ENCODE measurements around the gene FOS.
"Not testable (repeated sequence)": the region's sequence is repeated elsewhere in the genome, so short reads cannot be mapped to it uniquely, and the experiment has no call there.

FOS gene

DNA sequence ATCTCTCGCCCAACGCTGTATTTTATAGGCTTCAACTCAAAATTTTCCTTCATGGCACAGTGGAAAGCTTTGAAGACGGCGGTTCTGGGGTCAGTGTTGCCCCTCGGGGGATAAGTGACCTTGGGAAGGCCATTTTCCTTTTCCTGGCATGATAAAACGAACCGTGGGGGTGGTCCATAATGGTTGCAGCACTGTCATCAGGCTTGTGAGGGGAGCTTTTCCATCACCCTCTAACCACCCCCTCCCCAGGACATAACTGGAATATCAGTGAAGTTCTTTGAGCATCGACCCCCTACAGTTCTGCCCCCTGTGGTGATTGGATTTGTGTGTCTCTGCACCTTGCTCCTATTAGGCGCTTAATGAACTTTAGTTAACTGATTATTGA is 16.0 kb downstream of the FOS start:
- DNase-seq: no peak

DNA sequence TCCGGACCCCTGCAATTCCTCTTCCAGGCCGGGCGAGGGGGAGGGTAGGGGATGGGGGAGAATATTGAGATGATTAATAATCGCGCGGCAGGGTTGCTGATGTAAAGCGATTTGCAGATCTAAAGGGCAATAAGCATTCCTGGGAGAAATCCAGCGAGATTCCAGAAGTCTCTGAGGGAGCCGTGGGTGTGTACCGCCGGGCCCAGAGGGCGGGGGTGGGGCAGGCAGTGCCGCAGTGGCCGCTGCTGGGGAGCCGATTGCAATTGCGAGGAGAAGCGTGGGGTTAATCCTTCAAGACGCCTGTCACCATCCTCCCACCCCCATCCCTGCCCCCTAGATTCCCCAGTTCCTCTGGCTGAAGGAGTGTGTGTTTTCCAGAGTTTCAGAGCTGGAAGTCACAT is 16.4 kb downstream of the FOS start:
- peak; percentile 58 to 87 for DNase-seq

GRCh38 chr14:75295491-75296345 is 17.1 kb downstream of the FOS start:
- DNase-seq: peak; percentile 80 to 81

DNA sequence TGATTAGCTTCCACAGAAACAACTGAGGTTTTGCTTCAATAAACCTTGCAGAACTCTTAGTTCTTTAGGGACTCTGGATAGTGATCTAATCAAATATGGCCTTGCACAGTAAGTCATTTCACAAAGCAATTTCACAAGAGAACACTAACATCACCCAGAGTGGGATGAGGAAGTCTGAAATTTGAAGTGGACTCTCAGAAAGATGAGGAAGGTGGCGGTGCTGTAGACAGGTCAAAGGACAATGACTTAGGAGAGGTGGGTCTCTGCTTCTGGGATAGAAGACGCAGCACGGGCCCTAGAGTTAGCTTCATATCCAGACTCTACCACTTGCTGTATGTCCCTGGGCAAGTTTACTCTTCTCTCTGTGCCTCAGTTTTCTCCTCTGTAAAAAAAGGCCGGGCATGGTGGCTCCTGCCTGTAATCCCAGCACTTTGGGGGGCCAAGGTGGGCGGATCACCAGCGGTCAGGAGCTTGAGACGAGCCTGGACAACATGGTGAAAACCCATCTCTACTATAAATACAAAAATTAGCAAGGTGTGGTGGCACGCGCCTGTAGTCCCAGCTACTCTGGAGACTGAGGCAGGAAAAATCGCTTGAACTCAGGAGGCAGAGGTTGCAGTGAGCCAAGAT is 18.9 kb downstream of the FOS start:
- peak; percentile 92 to 97 for DNase-seq

- DNase-seq: peak; percentile 57 to 61
Observed at GRCh38 chr14:75298187-75298965, 19.7 kb downstream of the FOS start.

GRCh38 chr14:75299059-75299458 is 20.4 kb downstream of the FOS start:
- DNase-seq: peak; percentile 98 to 99

DNA sequence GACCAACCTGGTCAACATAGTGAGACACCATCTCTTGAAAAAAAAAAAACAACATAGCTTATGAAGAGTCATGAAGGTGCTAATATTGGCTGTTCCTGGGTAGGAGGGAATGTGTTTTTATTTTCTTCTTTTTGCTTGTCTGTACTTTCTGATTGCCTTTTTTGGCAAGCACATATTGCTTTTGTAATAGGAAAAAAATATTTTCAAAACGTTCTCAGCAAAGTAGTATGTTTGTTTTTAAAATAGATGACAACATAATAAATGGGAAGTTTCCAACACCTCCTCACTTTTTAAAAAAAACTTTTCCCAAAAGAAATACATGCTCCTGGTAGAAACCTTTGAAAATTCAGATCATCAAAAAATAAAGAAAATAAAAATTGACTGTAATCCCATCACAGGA is 20.9 kb downstream of the FOS start:
- no peak for DNase-seq

DNA sequence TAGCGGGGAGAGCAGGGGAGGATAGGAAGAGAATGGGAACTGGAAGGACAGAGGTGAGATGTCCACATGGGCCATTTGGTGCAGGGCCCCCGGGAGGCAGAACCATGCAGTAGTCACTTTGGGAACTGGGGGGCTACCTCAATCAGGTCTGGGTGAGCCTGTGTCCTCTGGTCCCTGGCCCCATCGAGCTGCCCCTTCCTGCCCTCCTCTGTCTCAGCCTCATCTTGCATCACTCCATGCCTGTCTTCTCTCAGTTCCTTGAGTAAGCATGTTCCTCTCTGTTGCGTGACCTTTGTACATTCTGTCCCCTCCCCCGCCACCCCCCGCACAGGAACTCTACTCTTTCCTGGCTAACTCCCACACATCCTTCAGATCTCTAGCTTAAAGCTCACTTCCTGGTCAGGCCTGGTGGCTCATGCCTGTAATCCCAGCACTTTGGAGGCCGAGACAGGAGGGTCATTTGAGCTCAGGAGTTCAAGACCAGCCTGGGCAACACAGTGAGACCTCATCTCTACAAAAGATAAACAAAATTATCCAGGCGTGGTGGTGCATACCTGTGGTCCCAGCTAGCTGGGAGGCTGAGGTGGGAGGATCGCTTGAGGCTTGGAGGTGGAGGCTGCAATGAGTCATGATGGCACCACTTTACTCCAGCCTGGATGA is 23.2 kb downstream of the FOS start:
- peak; percentile 95 to 97 for DNase-seq

GRCh38 chr14:75303381-75303789 is 24.8 kb downstream of the FOS start:
- DNase-seq: peak; percentile 80 to 88

GRCh38 chr14:75306410-75306809 is 27.8 kb downstream of the FOS start:
- not testable (repeated sequence) for DNase-seq

DNA sequence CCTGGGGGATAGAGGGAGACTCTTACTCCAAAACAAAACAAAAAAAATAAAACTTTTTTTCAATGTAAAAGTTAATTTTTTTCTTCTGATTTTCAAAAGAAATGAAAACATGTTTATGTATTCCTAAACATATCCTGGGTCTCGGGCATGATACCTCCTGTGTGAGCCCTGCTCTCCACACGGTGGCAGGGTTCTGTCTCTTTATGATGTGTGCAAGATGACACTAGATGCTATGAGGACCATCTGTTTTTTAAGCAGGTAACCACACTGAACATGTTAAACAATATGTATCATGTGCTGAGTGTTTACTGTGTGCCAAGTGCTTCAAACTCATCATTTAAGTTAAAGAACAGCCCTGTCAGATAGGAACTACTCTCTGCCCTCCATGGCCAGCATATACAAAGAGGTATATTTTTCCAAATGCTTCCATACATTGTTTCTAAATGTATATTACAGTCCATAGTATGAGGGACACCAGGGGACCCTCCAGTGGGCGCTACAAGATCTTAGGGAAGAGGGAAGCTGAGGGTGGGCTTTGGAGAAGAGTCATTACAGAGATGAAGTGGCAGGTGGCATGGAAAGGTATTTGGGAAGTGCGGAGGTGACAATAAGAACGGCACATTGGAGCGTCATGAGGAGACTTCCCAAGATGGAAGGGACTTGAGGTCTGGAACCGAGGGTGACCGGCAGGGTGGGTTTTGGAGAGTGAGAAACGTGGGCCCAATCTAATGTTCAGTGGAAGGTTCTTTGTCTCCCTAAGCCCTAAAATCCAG is 28.5 kb downstream of the FOS start:
- peak in 1 of 2 donors; percentile 18 for DNase-seq

GRCh38 chr14:75307700-75308379 is 29.2 kb downstream of the FOS start:
- DNase-seq: peak; percentile 85 to 86

DNA sequence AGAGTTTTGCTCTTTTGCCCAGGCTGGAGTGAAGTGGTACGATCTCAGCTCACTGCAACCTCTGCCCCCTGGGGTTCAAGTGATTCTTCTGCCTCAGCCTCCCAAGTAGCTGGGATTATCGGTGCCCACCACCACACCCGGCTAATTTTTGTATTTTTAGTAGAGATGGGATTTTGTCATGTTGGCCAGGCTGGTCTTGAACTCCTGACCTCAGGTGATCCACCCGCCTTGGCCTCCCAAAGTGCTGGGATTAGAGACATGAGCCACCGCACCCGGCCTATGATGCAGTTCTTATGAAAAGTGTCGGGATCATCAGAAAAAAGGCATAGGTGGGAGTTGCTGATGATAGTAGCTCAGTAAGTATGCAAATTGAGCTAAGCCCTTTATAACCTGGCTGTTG is 30.4 kb downstream of the FOS start:
- DNase-seq: not testable (repeated sequence)

DNA sequence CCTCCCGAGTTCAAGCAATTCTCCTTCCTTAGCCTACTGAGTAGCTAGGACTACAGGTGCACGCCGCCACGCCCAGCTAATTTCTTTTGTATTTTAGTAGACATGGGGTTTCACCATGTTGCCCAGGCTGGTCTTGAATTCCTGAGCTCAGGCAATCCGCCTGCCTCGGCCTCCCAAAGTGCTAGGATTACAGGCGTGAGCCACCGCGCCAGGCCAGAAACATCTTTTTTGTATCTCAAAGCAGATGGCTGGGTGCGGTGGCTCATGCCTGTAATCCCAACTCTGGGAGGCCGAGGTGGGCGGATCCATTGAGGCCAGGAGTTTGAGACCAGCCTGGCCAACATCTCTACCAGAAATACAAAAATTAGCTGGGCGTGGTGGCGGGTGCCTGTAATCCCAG is 30.9 kb downstream of the FOS start:
- not testable (repeated sequence) for DNase-seq

- DNase-seq: no peak
Observed at GRCh38 chr14:75310295-75311111, 31.9 kb downstream of the FOS start.

DNA sequence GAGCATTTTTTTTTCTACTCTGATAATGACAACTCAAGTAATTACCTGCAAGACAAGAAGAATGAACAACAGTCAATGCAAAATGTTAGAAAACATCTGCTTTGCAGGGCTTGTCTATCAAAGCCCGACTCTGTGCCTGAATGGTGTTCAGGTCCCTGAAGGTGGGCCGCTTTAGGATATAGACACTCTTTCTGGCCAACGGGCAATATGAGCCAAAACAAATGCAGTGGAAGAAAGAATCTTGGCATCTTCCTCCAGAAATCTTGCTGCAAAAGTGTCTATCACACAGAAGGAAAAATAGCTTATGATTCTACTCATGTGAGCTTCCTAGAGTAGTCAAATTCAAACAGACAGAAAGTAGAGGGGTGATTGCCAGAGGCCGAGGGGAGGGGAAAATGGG is 32.7 kb downstream of the FOS start:
- DNase-seq: no peak

DNA sequence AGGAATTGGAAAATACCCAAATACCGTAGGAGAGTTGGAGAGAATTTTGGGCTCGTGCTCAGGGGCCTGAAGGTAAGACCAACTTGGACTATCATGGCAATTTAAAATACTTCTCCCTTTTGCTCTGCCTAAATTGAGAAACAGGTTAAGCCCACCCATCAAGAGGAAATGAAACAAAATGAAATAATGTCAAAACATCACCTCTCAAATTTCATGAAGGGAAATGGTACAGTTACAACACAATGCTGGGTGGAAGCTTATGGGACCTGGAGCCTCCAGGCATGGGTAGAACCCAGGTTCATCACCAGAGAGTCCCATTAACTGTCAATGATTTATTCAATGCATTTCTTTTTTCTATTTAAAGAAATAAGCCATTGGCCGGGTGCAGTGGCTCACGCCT is 33.7 kb downstream of the FOS start:
- DNase-seq: peak in 1 of 2 donors; percentile 57

GRCh38 chr14:75313294-75313693 is 34.7 kb downstream of the FOS start:
- DNase-seq: peak in 1 of 2 donors; percentile 22

GRCh38 chr14:75315144-75315543 is 36.5 kb downstream of the FOS start:
- no peak for DNase-seq

- no peak for DNase-seq
Observed at GRCh38 chr14:75317148-75317547, 38.5 kb downstream of the FOS start.
